Measurements from ENCODE around the gene SNRPN.
"Not testable (repeated sequence)": the region's sequence is repeated elsewhere in the genome, so short reads cannot be mapped to it uniquely, and the experiment has no call there.

SNRPN gene

GRCh38 chr15:24954783-24955530 lies at the start of gene SNRPN, which contains the start of gene SNURF:
Gene SNRPN, plus strand, starts transcription at chr15:24954987. Its CDS starts 19,467 bp downstream, at chr15:24974454.
Gene SNURF, plus strand, starts transcription at chr15:24954987. Its CDS starts 62 bp downstream, at chr15:24955049.
- DNase-seq: no peak

GRCh38 chr15:24916305-24917009 lies 38.3 kb upstream of the SNRPN start:
- no peak for DNase-seq

GRCh38 chr15:24917431-24917830 lies 37.4 kb upstream of the SNRPN start:
- DNase-seq: no peak

- DNase-seq: no peak
Observed at GRCh38 chr15:24919446-24919845, 35.3 kb upstream of the SNRPN start.

GRCh38 chr15:24922781-24923180 lies 32.0 kb upstream of the SNRPN start:
- DNase-seq: not testable (repeated sequence)

GRCh38 chr15:24924153-24924552 lies 30.6 kb upstream of the SNRPN start:
- no peak for DNase-seq

- DNase-seq: no peak
Observed at GRCh38 chr15:24924621-24925020, 30.2 kb upstream of the SNRPN start.

GRCh38 chr15:24931874-24932732 lies 22.7 kb upstream of the SNRPN start:
- DNase-seq: not testable (repeated sequence)

GRCh38 chr15:24933716-24934115 lies 21.1 kb upstream of the SNRPN start:
- DNase-seq: no peak

- DNase-seq: not testable (repeated sequence)
Observed at GRCh38 chr15:24938224-24938623, 16.6 kb upstream of the SNRPN start.

GRCh38 chr15:24940236-24940635 lies 14.6 kb upstream of the SNRPN start:
- no peak for DNase-seq

- no peak for DNase-seq
Observed at GRCh38 chr15:24943361-24943760, 11.4 kb upstream of the SNRPN start.

- DNase-seq: no peak
Observed at GRCh38 chr15:24944954-24945353, 9.8 kb upstream of the SNRPN start.

- DNase-seq: no peak
Observed at GRCh38 chr15:24945711-24946110, 9.1 kb upstream of the SNRPN start.

- DNase-seq: no peak
Observed at GRCh38 chr15:24948495-24948894, 6.3 kb upstream of the SNRPN start.

GRCh38 chr15:24955531-24955921 lies 739 bp downstream of the SNRPN start:
- no peak for DNase-seq

GRCh38 chr15:24956111-24956838 lies 1.5 kb downstream of the SNRPN start:
- no peak for DNase-seq

GRCh38 chr15:24957691-24958090 lies 2.9 kb downstream of the SNRPN start:
- no peak for DNase-seq

GRCh38 chr15:24961967-24962366 lies 7.2 kb downstream of the SNRPN start:
- DNase-seq: no peak

- no peak for DNase-seq
Observed at GRCh38 chr15:24962880-24963279, 8.1 kb downstream of the SNRPN start.

GRCh38 chr15:24966364-24967103 lies 11.7 kb downstream of the SNRPN start:
- DNase-seq: no peak

GRCh38 chr15:24971052-24971451 lies 16.3 kb downstream of the SNRPN start:
- no peak for DNase-seq
